HG02678 (cell line): Measurements from ENCODE around the gene HNF1B.

Experiments used
- ATAC-seq: cut with Tn5 transposase; IDR thresholded peaks from one replicate; pipeline ENCODE4 v1.9.1; 2021; ENCODE audit warnings: mild to moderate bottlenecking, moderate library complexity; ENCODE audit not compliant: unreplicated experiment

Gene HNF1B

DNA sequence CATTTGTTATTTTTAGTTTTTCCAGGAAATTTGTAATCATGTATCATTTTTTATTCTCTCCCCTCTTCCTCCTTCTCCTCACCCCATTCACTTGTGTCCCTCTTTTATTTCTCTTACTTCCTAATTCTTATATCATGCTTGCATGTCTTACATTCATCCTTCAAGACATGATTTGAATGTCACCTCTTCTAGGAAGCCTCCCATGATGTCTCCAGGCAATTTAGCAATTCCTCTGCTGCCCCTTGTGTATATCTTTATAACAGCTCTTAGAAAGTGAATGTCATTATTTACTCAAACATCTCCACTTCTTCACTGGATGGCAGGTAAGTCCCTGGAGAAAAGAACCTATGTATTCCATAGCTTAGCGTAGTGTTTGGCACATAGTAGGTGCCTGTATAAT, 7.8 kb downstream of the HNF1B start:
- no peak for ATAC-seq

DNA sequence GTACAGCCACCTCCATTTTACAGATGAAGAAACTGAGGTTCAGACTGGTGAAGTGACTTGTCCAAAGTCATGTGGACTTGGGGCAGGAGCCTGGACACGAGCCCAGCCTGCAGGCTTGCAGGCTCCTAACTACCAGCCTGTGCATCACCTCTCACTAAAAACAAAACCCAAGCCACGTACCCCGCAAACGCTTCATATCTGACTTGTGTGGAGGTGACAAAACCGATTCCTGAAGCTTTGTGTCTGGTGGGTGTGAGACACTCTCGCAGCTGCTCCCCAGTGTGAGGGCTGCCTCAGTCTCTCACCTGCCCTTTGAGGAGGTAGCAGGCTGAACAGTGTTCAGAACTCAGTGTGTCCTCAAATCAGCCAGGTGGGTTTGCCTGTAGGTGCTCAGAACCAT, 8.4 kb downstream of the HNF1B start:
- no peak for ATAC-seq

DNA sequence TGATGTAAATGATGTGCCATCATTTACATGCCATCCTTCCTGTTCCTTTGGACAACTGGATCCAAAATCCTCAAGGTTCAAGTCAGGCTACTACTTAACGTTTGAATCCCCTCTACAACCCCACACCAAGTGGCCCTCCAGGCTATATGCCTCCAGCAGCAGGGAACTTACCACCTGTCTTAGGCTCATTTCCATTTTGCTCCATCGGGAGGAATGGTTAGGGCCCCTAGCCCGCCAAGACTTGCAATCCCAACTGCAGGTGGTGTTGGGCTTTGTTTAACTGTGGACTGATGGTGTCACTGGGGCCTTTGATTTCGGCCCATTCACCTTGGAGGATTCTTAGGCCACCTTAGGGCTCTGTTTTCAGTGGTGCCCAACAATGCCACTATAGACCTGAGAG, 9.7 kb downstream of the HNF1B start:
- ATAC-seq: no peak

DNA sequence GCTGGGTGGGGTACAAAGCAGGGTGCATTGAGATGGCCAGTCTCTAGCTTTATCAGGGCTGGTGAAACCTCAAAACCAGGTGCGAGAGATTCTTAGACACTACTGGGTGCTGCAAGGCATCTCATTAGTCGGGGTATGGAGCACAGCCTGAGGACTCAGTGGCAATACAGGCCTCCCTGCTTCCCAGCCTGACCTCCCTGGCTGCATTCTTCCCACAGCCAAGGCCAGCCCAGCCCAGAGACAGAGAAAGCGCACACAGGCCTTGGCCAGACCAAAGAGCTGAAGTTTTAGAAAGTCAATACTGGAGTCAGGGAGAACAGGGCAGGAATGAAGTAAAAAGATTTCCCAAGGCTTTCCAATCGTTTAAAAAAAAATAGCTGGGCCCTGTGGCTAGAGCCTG, 12.5 kb downstream of the HNF1B start:
- ATAC-seq: no peak

DNA sequence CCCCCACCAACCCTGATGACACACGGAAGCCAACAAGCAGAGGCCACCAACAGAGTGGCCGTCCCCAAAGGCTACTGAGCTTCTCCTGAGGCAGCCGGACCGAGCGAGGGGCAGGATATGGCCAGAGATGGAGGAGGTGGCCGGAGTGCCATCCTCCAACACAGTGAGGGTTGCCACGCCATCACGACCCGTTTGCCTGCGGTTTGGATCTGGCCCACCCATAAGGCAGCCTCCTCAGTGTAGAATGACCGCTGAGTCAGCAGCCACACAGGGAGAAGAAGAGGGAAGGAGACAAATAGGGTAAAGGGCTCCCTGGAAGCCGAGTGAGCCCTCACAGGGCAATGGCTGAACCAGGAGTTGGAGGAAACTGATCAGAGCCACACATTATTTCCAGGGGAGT, 13.8 kb downstream of the HNF1B start:
- no peak for ATAC-seq

DNA sequence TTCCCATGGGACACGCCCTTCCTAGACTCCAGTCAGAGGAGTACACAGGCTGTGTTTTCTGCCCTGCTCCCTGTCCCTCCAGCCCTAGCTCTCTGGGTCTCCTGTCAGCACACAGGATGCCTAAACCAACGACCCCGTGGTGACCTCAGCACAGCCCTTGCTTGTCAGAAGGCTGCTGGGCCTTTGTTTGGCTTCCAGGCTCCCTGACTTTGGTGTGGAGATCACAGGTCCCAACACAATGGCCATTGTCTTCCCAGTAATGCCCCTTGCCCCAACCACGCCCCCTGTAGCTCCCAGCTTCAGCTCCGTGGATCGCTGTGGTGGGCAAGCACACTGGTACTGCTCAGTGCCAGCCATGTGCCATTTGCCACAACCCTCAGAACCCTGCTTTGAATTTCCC, 15.0 kb downstream of the HNF1B start:
- no peak for ATAC-seq

DNA sequence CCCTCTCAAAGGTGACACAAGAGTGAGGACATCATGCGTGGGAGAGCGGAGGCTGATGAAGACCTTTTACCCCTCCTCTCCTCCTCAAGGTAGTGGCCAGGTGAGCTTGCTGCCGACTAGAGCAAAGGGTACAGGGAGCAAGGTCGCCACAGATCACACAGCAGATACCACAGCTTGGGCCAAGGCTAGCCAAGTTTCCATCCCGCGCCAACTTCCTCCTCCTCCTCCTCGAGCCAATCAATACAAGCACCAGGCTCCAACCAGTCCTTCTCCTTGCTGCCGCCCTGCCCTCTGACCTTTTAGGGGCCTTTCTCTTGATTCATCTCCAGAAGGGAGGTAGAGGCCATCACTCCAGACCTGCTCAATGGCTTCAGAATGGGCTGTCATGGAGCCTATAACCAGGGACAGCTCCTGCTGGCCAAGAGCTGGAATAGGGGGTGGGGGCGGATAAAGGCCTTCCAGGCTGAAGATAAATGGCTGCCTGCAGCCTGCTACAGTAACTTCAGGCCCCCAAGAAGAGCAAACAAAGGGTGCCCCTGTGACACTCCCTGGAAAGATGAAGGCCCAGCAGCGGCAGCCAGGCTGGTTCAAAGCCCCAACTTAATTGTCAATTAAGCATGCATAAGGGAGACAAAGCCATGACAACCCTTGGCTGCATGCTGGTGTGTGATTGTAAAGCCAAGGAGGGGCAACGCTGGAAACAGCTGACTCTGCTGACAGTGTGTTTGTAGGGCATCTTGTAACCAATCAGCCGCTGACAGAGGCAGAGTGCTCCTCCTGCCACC, 17.8 kb downstream of the HNF1B start:
- no peak for ATAC-seq

DNA sequence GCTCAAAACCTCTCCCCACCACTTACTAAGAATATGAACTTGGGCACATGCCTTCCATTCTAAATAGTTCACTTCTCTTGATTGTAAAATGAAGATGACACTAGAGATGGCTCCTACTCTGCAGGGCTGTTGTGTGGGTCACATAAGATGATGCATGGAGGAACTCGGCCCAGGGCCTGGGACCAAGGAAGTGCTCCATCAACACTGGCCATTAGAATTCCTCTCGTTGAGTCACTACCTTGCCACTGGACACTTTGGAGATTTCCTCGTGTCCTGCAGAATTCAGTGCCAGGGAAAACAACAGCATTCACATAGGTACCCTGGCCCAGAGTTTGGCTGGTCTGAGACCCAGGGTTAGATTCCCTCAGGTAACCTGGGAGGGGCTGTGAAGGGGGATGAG, 18.6 kb downstream of the HNF1B start:
- no peak for ATAC-seq

DNA sequence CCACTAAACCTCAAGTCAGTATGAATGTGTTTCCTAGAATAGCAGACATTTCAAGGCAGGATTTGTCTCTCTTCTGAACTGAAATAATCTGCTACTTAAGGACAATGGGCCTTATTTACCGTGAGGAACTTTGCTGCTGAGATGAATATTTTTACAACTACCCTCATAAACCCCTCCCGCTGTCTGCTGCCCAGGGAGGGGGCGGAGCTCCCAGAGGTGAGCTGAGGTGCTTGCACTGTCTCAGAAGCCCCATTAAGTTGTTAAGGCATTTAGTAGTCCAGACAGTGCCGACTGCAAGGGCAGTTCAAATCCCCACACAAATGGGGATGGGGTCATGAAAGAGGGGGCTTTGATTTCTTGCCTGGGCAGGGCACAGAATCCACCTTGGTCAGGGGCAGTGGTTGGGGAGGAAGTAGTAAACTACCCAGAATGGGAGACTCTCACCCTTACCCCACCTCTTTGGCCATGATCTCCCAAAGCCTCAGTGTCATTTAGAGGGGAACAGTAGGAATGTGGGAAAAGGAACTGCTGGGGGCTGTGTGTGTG, 19.2 kb downstream of the HNF1B start:
- no peak for ATAC-seq

DNA sequence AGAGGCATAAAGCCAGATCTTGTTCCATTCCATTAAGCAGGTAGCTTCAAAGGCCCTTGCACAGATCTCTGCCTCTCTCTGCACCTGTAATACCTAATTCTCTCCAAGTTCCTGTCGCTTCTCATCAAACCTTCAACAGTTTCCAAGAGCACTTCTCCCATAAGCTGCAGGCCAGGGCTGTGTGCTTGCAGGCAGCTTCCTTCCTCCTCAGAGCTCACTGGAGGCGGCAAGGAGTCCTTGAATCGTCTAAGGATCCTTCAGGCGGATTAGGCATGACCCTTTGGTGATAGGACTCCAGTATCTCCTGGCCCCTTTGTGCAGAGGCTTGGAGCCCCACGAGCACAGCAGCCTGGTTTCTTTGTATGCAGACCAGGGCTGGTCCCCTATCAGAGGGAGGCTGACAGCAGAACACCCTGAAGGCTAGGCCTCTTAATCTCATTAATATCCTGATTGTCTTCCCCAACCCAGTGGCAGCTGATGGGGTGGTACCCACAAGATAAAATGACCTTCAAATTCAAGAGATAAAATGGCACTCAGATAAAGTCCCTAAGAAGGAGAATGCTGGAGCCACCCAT, 19.8 kb downstream of the HNF1B start:
- no peak for ATAC-seq

DNA sequence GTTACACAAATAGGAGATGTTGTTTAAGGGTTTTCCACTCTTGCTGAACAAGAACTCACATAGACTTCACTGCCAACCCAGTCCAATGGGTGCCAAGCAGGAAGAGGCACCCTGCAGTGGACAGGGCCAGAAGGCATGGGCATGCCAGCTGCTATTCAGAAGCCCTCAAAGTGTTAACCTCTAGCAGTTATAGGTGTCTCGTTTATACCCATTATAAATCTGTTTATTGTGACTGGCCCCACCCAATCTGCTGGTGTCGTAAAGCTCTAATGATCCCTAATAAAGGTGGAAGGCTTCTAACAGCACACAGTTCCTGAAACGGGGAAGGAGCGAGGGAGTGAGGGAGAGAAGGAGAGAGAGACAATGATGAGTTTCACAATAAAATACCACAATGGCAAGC, 23.9 kb downstream of the HNF1B start:
- no peak for ATAC-seq

DNA sequence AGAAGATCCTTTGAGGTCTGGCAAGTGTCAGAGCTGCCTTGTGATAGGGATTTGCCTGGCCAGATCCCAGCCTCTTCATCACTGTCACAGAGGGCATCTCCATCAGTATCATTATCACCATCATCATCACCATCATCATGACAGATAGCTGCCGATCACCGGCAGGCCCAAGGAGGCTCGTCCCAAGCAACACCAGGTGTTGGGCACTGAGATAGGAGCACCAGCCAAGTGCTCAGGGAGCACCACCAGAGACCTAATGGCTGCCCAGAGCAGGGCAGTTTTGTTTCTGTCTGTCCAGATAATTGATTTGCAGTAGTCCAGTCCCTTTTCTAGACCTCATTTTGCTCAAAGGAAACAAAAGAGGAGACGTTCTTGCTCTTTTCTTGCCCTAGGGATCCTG, 25.0 kb downstream of the HNF1B start:
- no peak for ATAC-seq

DNA sequence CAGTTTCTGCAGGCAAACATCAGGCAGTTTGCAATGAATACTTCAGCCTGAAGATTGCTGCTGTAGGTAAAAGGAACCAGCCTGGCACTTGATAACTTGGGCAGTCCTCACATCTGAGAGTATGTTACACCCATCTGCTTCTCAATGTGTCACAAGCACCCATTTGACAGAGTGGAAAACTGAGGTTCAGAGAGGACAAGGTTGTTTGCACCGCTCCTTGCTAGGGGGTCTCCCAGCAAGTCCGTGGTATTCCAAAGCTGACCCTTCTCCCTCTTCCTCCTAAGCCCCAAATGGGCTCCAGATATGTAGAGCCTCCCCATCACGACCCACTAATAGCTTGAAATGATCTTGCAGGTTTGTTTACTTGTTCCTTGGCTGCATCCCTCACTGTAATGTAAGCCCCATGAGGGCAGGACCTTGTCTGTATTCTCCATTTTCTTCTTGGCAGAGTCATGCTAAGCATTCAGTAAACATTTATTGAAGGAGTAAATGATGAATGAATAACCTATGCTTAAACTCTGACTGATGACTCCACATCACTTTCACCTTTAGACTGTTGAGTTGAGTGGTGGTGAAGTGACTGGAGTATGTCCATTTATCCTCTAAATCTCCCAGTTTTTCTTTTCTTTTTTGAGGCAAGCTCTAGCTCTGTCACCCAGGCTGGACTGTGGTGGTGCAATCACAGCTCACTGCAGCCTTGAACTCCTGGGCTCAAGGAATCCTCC, 26.4 kb downstream of the HNF1B start:
- ATAC-seq: no peak

DNA sequence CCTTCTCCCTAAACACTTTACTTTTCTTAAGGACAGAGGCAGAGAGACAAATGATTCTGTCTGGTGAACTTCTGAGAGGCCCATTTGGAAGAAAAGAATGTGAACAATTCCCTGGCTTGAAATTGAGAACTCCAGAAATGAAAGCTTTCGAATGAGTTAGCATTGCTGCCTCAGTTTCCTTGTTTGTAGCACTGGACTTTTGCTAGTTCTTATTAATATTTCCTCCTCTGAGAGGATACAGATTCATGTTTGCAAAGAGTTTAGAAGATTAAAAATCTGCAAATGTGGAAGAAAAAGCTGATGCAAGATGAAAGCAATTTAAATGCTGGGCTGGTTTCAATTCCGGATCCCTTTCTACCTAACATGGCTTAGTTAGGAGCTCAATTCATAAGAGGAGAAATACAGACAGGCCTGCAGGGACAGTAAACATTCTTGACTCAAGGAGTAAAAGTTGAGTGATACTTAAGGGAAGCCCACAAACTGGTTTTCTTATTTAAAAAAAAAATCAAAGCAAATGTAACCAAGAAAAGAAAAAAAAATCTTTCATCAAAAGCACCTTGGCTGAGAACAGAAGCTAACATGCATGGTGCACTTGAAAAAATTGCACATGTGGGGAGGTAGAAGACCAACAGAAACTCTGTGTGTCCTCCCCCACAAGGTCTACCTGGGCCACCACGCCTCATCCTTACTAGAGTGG, 27.1 kb downstream of the HNF1B start:
- no peak for ATAC-seq

DNA sequence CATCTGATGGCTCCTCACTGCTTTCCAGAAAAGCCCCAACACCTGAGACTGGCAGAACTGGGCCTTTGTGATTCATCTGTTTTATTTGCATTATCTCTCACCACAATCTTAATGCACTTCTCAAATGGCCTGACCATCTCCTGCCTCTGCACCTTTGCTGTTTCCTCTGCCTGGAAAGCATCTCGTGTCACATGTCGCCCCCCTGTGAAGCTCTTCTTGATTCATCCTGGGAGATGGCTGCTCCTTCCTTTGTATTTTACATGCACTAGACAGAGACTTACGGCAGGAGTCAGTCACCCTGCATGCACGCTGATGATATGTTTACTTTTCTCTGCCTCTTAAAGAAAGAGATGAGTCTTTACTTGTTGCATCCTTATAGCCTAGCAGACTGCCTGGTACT, 30.0 kb downstream of the HNF1B start:
- ATAC-seq: no peak

DNA sequence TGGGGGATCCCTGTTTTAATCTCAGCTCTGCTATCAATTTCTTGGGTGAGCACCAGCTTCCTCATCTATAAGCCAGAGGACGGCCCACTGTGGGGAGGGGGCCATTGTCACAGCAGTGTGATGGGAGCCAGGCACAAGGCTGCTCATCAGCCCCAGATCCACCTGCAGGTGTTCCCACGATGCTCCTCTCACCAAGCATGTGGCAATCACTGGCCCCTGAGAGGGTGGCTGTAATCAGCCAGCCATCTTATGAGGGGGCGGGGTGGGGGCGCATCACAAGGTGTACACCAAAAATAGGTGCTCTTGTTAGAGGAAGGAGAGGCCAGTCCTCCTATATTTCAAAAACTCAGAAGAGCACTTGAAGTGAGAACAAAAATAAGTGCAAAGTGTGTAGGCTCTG, 31.2 kb downstream of the HNF1B start:
- no peak for ATAC-seq

DNA sequence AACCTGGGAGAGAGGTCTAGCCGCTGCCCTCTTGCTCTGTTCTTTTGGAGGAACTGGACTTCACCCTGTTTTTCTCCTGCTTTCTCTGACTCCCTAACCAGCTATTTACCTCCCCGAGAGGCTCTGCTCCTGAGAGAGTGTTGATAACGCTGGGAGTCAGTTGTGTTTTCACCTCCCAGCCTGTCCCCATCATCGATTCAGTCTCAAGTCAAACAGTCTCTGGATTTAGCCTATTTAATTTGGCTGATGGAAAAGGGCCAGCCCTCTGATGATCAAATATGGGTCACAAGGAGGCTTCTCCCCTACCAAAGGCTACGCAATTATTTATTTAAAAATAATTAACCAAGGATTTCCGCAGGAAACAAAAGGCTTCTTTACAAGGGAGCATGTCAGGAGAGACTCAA, 31.8 kb downstream of the HNF1B start:
- ATAC-seq: no peak

DNA sequence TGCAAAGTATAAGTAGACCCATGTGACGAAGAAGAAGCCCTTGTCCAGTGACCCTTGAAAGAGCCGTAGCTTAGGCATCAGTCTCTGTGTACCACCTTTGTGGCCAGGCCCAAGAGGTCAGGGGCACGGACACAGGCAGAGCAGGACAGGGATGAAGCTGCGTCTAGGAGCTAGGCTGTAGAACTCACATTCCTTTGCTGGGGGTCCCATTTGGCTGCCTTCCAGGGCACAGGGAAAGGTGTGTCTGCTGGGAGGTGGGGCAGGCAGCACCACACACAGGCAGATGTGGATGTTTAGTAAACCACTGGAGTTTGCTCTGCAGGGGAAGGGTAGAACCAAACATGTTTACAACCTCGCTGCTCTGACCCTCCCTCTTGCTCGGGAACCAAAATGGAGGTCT, 33.7 kb downstream of the HNF1B start:
- no peak for ATAC-seq

DNA sequence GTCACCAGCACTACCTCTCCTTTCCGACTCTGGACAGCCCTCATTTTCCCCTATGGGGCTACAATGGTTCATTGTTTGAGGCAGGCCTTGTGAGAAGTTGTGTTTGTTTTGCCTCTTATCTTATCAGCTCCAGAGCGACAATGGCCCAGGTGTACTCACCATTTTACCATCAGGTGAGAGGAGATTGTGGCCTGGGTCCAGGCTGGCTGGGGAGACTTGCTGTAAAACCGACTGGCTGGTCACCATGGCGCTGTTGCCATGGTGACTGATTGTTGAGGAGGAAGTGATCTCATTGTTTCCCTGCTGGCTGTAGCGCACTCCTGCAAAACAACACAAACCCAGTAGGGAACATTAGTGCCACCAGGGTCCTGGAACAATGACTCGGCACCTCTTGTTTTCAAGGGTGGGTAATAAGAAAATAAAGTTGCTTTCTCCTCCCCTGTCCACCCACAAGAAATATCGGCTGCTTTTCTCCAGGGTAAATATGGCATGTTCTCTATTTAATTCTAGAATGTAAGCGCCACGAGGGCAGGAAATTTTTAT, 34.4 kb downstream of the HNF1B start:
- no peak for ATAC-seq

DNA sequence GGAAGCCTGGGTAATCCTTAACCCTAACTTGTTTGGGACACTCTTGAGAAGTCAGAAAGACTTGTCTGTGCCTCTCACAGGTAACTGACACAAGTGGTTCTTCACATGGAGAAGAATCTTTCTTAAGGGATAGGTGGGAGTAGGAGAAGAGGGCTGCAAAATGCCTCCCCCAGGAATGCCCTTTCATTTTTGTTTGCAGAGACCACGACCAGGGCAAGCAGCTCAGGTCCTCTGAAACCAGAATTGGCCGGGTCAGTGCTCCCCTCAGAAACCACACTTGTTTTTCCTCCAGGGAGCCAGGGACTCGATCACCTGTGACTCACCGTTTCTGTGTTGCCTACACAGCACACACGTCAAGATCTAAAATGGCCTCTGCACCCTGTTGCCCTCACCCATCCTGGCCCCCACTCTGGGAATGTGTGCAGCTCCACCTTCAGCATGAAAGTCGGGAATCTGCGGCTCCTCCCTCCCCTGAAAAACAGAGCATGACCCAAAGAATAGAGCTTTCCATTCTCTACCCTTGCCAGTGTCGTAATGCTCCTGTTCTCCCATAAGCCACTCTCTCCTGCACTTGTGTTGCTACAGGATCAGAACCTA, 36.1 kb downstream of the HNF1B start:
- no peak for ATAC-seq
